Measurements from ENCODE around the gene CAMK1D. TPM values are rescaled to one million over a fixed set of nuclear protein-coding genes. Genes with fewer than 3 reads are reported as not detected.

CAMK1D gene
- total and polyA plus RNA-seq, 10 of the 15 experiments (the other 5 are each of a cell fraction or from before 2014, with no cell fraction given) = 2.1 to 35.5 (median 14.7) TPM

DNA sequence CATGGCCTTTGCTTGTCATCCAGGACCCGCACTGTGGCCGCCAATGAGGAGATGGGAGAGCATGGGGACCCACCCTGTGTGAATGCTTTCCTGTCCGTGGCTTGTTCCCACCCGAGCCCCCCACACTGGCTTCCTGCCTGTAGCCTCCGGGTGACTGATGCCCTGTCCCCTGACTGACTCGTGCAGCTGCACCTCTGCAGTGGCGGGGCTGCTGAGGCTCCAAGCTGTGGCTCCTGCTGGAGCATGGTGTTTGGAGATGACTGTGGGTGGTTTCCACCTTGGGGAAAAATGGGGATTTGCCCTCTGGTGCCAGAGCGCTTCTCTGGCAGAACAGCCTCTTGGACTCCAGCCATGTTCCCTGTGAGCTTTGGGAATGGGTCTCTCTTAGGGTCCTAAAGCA is 2.1 kb downstream of the CAMK1D start (continued):
- TF ChIP-seq RB1 (IDR thresholded peaks at IDR 0.05; ENCODE audit: borderline replicate concordance) (no peak), DPF2 (IDR thresholded peaks at IDR 0.05) (0 out of 2 replicates have a peak, but pooled peaks have one; percentile 41), GATAD2B (conservative IDR thresholded peaks at IDR 0.05; ENCODE audit: low read depth) (peak; percentile 45; the same call in 1 of the 2 replicates), SUZ12 (IDR thresholded peaks at IDR 0.05; ENCODE audit: unreplicated experiment) (no peak), MYB (IDR thresholded peaks at IDR 0.05; ENCODE audit: borderline replicate concordance, low read depth, low read length) (no peak), CREM (IDR thresholded peaks at IDR 0.05; ENCODE audit: low read depth) (peak; percentile 25; the same call in 1 of the 2 replicates), IKZF1 (conservative IDR thresholded peaks at IDR 0.05) (peak; percentile 79), CEBPB (IDR thresholded peaks at IDR 0.05; ENCODE audit: borderline replicate concordance in 1 of 2, low read depth in 2 of 2, low read length in 2 of 2) (no peak), RELA (IDR thresholded peaks at IDR 0.05; ENCODE audit: borderline replicate concordance, partially characterized antibody) (peak; percentile 90), LARP7 (IDR thresholded peaks at IDR 0.05) (0 out of 2 replicates have a peak, but pooled peaks have one; percentile 31), NR2C1 (IDR thresholded peaks at IDR 0.05) (no peak), CHD2 (IDR thresholded peaks at IDR 0.05; ENCODE audit: borderline replicate concordance, low read depth, low read length) (0 out of 2 replicates have a peak, but pooled peaks have one; percentile 19), BCL11A (IDR thresholded peaks at IDR 0.05; ENCODE audit: low read depth, low read length) (0 out of 2 replicates have a peak, but pooled peaks have one; percentile 26), TCF12 (IDR thresholded peaks at IDR 0.05; ENCODE audit: low read depth, low read length) (peak; percentile 56; the same call in 1 of the 2 replicates)
- TF ChIP-seq, protein P1, sequence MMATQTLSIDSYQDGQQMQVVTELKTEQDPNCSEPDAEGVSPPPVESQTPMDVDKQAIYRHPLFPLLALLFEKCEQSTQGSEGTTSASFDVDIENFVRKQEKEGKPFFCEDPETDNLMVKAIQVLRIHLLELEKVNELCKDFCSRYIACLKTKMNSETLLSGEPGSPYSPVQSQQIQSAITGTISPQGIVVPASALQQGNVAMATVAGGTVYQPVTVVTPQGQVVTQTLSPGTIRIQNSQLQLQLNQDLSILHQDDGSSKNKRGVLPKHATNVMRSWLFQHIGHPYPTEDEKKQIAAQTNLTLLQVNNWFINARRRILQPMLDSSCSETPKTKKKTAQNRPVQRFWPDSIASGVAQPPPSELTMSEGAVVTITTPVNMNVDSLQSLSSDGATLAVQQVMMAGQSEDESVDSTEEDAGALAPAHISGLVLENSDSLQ (IDR thresholded peaks at IDR 0.05) = 0 out of 2 replicates have a peak, but pooled peaks have one; percentile 5
- TF ChIP-seq, protein P2, sequence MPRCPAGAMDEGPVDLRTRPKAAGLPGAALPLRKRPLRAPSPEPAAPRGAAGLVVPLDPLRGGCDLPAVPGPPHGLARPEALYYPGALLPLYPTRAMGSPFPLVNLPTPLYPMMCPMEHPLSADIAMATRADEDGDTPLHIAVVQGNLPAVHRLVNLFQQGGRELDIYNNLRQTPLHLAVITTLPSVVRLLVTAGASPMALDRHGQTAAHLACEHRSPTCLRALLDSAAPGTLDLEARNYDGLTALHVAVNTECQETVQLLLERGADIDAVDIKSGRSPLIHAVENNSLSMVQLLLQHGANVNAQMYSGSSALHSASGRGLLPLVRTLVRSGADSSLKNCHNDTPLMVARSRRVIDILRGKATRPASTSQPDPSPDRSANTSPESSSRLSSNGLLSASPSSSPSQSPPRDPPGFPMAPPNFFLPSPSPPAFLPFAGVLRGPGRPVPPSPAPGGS (IDR thresholded peaks at IDR 0.05; ENCODE audit: borderline replicate concordance, insufficient read depth, low read depth, low read length, poor library complexity, severe bottlenecking) = peak; percentile 32

Data from GM12878 (cell line).